ENCODE data around the gene SORT1.

DNA sequence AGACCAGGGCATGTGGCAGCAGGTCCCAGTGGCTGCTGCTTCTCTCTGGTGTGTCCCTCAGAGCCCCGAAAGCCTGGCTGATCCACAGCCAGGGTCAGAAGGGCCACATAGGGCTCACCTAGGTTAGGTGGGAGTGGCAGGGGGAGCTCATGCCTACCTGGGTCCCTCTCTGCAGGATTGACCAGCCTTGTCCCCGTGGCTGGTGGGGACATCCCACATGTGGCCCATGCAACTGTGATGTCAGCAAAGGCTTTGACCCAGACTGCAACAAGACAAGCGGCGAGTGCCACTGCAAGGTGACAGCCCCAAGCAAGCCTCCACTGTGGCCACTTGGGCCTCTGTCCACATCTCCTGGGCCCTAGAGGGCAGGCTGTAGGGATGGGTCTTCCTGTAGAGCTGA, 132.7 kb downstream of the SORT1 start:
- TF ChIP-seq POLR2AphosphoS5 (IDR thresholded peaks at IDR 0.05) (no peak), POLR2A (IDR thresholded peaks at IDR 0.05) (no peak)
- TF ChIP-seq, protein P1, sequence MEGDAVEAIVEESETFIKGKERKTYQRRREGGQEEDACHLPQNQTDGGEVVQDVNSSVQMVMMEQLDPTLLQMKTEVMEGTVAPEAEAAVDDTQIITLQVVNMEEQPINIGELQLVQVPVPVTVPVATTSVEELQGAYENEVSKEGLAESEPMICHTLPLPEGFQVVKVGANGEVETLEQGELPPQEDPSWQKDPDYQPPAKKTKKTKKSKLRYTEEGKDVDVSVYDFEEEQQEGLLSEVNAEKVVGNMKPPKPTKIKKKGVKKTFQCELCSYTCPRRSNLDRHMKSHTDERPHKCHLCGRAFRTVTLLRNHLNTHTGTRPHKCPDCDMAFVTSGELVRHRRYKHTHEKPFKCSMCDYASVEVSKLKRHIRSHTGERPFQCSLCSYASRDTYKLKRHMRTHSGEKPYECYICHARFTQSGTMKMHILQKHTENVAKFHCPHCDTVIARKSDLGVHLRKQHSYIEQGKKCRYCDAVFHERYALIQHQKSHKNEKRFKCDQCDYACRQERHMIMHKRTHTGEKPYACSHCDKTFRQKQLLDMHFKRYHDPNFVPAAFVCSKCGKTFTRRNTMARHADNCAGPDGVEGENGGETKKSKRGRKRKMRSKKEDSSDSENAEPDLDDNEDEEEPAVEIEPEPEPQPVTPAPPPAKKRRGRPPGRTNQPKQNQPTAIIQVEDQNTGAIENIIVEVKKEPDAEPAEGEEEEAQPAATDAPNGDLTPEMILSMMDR (IDR thresholded peaks at IDR 0.05 in 8 of 11, conservative IDR thresholded peaks at IDR 0.05 in 3 of 11): no peak
